B cell (primary cell): ENCODE data around the gene DNAJB12.

Experiments used
- EZH2 ChIP-seq: IDR thresholded peaks from 2 replicates; pipeline ENCODE4 v1.6.1; 2012; ENCODE audit warnings: borderline replicate concordance, low read depth, mild to moderate bottlenecking, moderate library complexity, low read length; ENCODE audit not compliant: insufficient read depth, poor library complexity, severe bottlenecking
- TF ChIP-seq, protein P1 (sequence below): fragments of 200-600 bp; IDR thresholded peaks from one replicate; pipeline ENCODE4 v1.8.0; 2022; ENCODE audit warnings: antibody characterized with exemption, mild to moderate bottlenecking

DNA sequence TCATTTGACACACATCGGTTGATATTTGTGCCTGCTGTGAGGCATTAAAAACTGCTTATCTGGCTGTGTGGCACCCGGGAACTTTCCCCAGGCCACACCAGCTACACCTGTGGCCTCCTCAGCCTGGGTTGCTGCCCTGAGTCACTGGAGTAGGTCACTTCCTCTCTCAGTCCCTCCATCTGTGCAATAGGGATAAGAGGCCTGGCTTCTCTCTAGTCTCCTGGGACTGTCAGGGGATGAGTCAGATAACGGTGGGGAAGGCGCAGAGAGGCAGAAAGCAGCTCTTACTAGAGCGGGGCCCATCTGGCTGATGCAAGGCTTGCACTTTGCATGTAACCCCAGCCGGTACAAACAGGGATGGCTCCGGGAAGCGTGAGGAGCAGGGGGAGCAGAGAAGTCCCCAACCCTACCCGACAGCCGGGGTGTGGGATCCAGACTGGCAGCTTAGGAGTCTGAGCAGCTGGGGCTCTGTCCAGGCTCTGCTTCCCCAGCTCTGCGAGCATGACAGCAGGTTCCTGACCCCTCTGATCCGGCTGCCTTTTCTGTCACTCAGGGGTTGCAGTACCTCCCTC is 34.0 kb downstream of the DNAJB12 start:
- TF ChIP-seq, protein P1, sequence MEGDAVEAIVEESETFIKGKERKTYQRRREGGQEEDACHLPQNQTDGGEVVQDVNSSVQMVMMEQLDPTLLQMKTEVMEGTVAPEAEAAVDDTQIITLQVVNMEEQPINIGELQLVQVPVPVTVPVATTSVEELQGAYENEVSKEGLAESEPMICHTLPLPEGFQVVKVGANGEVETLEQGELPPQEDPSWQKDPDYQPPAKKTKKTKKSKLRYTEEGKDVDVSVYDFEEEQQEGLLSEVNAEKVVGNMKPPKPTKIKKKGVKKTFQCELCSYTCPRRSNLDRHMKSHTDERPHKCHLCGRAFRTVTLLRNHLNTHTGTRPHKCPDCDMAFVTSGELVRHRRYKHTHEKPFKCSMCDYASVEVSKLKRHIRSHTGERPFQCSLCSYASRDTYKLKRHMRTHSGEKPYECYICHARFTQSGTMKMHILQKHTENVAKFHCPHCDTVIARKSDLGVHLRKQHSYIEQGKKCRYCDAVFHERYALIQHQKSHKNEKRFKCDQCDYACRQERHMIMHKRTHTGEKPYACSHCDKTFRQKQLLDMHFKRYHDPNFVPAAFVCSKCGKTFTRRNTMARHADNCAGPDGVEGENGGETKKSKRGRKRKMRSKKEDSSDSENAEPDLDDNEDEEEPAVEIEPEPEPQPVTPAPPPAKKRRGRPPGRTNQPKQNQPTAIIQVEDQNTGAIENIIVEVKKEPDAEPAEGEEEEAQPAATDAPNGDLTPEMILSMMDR, result no peak
- no peak for TF ChIP-seq EZH2
